HG03159 (cell line): ENCODE measurements around the gene MAN2B2.
"Not testable (repeated sequence)": the region's sequence is repeated elsewhere in the genome, so short reads cannot be mapped to it uniquely, and the experiment has no call there.

Experiments
- ATAC-seq: cut with Tn5 transposase; IDR thresholded peaks from one replicate; pipeline ENCODE4 v1.9.1; 2021; ENCODE audit warnings: mild to moderate bottlenecking, moderate library complexity; ENCODE audit not compliant: unreplicated experiment

Gene MAN2B2

DNA sequence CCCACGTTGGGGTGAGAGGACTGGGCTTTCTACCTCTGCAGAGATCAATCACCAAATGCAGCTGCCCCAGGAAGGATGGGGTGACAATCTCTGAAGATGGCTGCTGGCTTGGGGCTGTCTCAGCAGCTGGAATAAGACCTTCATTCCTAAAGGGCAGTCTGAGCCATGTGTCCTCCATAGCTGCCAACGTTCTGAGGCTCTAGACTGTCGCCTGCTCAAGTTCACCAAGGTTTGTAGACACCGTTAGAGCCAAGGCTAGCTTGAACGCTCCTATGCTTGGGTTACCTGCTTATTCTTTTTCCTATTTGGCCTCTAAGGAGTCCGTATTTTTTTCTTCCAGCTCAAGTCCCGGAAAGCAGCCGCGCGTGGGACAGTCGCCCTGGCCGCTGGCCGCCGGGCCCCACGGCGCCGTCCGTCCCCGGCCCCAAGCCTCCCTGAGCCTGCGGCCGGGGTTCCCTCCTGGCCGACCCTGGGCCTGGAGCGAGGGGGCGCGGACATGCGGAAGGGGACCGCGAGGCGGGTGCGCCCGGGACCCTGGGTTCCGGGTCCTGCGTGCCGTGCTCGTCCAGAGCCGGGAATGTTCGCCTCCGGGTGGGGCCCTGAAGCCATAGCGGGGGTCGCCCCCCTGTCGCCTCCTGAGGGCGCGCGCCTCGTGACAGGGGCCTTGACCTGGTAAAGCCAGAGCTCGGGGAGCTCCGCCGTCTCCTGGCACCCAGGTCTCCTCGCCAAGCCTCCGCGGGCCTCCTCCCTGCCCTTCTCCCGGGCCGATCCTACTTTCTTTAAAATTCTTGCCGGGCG lies 88.8 kb downstream of the MAN2B2 start:
- ATAC-seq, result no peak

DNA sequence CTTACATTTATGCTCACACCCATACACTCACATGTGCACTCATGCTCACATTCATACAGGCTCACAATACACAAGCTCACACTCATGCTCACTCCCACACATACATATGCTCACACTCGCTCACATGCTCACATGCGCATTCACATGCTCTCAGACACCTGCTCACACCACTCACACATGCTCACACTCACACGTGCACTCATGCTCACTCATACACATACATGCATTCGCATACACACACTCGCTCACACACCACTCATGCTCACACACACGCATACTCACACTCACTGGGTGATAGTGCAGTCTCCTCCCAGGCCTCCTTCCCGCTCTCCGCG lies 90.3 kb downstream of the MAN2B2 start:
- no peak for ATAC-seq

DNA sequence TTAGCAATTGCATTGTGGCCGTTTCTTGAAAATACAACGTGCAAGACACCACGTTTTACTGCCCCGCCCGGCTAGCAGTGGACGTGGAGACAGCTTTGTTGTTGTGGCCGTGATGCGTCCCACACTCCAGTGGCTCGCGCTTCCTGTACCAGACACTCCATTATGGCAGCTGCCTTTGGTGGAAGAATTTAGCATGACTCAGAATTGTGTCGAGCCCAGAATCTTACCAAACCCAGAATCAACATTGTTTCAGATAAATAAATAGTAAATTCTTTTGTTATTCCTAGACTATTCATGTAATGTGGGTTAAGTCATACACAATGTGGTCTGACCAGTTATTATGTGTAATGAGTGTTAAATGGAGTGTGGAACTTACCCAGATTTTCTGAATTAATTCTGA lies 93.4 kb downstream of the MAN2B2 start:
- ATAC-seq, result no peak

DNA sequence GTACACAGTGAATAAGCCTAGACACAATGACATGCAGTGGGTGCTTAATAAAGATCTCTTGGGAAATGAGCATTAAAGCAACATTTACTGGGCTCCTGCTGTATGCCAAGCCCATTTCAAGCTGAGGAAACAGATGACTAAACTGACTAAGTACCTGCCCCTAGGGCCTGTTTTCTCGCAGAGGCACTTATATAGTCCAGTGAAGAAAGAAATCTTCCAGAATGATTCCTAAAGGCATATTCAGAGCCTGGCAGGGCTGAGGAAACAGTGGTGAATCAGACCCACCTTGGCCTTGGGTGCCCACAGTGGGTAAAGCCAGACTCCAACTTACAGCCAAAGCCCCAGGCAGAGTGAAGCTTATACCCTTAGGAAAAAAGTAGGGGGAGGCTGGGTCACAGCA lies 96.7 kb downstream of the MAN2B2 start:
- ATAC-seq, result no peak

DNA sequence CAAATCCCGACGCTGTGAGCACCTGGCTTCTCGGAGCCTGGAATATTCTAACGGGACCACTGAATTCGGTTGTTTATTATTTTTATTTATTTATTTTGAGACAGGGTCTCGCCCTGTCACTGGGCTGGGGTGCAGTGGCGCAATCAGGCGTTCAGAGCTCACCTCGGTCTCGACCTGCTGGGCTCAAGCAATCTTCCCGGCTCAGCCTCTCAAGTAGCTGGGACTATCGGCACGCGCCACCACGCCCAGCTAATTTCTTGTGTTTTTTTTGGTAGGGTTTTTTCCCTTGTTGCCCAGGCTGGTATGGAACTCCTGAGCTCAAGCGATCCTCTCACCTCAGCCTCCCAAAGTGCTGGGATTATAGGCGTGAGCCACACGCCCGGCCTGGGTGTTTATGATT lies 97.1 kb downstream of the MAN2B2 start:
- ATAC-seq, result no peak

DNA sequence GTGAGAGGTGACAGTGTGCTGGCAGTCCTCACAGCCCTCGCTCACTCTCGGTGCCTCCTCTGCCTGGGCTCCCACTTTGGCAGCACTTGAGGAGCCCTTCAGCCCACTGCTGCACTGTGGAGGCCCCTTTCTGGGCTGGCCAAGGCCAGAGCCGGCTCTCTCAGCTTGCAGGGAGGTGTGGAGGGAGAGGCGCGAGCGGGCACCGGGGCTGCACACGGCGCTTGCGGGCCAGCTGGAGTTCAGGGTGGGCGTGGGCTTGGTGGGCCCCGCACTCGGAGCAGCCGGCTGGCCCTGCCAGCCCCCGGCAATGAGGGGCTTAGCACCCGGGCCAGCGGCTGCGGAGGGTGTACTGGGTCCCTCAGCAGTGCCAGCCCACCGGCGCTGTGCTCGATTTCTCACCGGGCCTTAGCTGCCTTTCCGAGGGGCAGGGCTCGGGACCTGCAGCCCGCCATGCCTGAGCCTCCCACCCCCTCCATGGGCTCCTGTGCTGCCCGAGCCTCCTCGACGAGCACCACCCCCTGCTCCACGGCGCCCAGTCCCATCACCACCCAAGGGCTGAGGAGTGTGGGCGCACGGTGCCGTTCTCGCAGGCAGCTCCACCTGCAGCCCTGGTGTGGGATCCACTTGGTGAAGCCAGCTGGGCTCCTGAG lies 97.7 kb downstream of the MAN2B2 start:
- not testable (repeated sequence) for ATAC-seq
